Measurements from ENCODE around the gene MARF1. TPM values are rescaled to one million over a fixed set of nuclear protein-coding genes. Genes with fewer than 3 reads are reported as not detected.
"Not testable (repeated sequence)": the region's sequence is repeated elsewhere in the genome, so short reads cannot be mapped to it uniquely, and the experiment has no call there.

The MARF1 gene
- total RNA-seq, 1 experiment from 2014 or later = 71.6 TPM

- CTCF ChIA-PET = no interaction called here
- POLR2A ChIA-PET (ENCODE audit: low non-redundant PET) = no interaction called here
- TF ChIP-seq EZH2 (IDR thresholded peaks at IDR 0.05; ENCODE audit: borderline replicate concordance, low read depth, low read length, poor library complexity, severe bottlenecking) (no peak), CTCF (conservative IDR thresholded peaks at IDR 0.05; ENCODE audit: low read depth, low read length) (no peak)
- Histone ChIP-seq H3K4me3 (ENCODE audit: low read depth, low read length, poor library complexity, severe bottlenecking) (no peak overlapping the region), H3K4me1 (ENCODE audit: insufficient read depth, low read length, poor library complexity, severe bottlenecking) (no peaks in the 10 kb centered on the region), H3K9me3 (ENCODE audit: low read depth, low read length, poor library complexity, severe bottlenecking) (no peaks in the 10 kb centered on the region), H3K27ac (ENCODE audit: low read depth, low read length, poor library complexity, severe bottlenecking) (no peak overlapping the region), H3K27me3 (replicated peaks; ENCODE audit: insufficient read depth, low read depth, low read length, poor library complexity) (no peaks in the 10 kb centered on the region), H3K36me3 (ENCODE audit: insufficient read depth, low read length, poor library complexity, severe bottlenecking) (peaks cover 76% of the 10 kb centered on the region)
- no TSS peak for BruUV-seq (replicated peaks)
- DNase-seq (ENCODE audit: low spot score) = no peak
- intact Hi-C loops (cut with micrococcal nuclease; ENCODE audit: unreplicated experiment) = no loop called here
Observed at GRCh38 chr16:15607700-15608396, 35.1 kb downstream of the MARF1 start.

- H3K4me1 ChIP-seq (ENCODE audit: insufficient read depth, low read length, poor library complexity, severe bottlenecking); H3K27me3 ChIP-seq (replicated peaks; ENCODE audit: insufficient read depth, low read depth, low read length, poor library complexity); CTCF ChIA-PET; H3K4me3 ChIP-seq (ENCODE audit: low read depth, low read length, poor library complexity, severe bottlenecking); H3K9me3 ChIP-seq (ENCODE audit: low read depth, low read length, poor library complexity, severe bottlenecking); POLR2A ChIA-PET (ENCODE audit: low non-redundant PET); BruUV-seq (replicated peaks); DNase-seq (ENCODE audit: low spot score); intact Hi-C loops (cut with micrococcal nuclease; ENCODE audit: unreplicated experiment); H3K27ac ChIP-seq (ENCODE audit: low read depth, low read length, poor library complexity, severe bottlenecking): not testable (repeated sequence)
- peaks cover 75% of the 10 kb centered on the region for H3K36me3 ChIP-seq (ENCODE audit: insufficient read depth, low read length, poor library complexity, severe bottlenecking)
Observed at GRCh38 chr16:15607221-15607699, 35.7 kb downstream of the MARF1 start.

DNA sequence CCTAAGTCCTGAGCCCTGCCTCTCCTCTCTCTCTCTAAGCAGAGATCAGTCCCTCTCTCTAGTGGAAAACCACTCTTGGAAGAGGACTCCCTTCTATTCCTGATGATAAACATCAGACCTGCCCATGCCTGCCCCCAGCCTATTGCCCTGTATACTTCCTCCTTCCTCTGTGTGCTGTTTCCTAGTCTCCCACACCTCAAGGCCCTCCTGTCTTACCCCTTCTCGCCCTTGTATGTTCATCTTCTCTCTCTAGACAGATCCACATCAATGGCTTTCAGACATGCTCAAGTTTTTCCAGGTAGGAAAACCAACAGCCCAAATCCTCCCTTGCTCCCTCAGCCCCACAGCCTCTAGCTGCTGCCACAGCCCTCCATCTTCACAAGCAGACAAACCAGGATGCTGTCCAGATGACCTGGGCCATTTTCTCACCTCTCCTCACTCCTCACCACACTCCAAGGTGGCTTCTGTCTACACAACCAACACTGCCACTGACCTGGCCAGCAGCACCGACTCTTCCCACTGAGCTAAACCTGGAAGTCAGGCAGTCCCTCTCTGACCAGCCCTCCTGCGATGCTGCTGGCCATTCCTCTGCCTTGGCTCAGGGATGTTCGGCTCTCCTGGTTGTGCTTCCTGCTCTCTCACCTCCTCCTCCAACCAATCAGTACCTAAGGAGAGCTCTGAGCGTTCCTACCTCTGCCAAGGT is 36.3 kb downstream of the MARF1 start:
- POLR2A ChIA-PET (ENCODE audit: low non-redundant PET) = no interaction called here
- no peak overlapping the region for H3K4me3 ChIP-seq (ENCODE audit: low read depth, low read length, poor library complexity, severe bottlenecking)
- H3K9me3 ChIP-seq (ENCODE audit: low read depth, low read length, poor library complexity, severe bottlenecking) = no peaks in the 10 kb centered on the region
- H3K27me3 ChIP-seq (replicated peaks; ENCODE audit: insufficient read depth, low read depth, low read length, poor library complexity) = no peaks in the 10 kb centered on the region
- no peak for DNase-seq (ENCODE audit: low spot score)
- H3K4me1 ChIP-seq (ENCODE audit: insufficient read depth, low read length, poor library complexity, severe bottlenecking) = no peaks in the 10 kb centered on the region
- CTCF ChIA-PET = no interaction called here
- intact Hi-C loops (cut with micrococcal nuclease; ENCODE audit: unreplicated experiment) = no loop called here
- no TSS peak for BruUV-seq (replicated peaks)
- TF ChIP-seq CTCF (conservative IDR thresholded peaks at IDR 0.05; ENCODE audit: low read depth, low read length) = no peak
- no peak overlapping the region for H3K27ac ChIP-seq (ENCODE audit: low read depth, low read length, poor library complexity, severe bottlenecking)
- H3K36me3 ChIP-seq (ENCODE audit: insufficient read depth, low read length, poor library complexity, severe bottlenecking) = peaks cover 75% of the 10 kb centered on the region
